GM12801 (cell line): ENCODE data around the gene SEMG2.

Experiments
- CTCF ChIP-seq: IDR thresholded peaks from one replicate; pipeline ENCODE4 v1.5.1; 2011; ENCODE audit warnings: control low read depth; ENCODE audit not compliant: insufficient read length; ENCODE audit errors: extremely low read depth

Gene SEMG2

GRCh38 chr20:45221076-45221475 is at the start of gene SEMG2:
TSS of gene SEMG2 (plus strand) at chr20:45221373. CDS start at chr20:45221390, 17 bp downstream.
- no peak for TF ChIP-seq CTCF

GRCh38 chr20:45173522-45173921 is 47.7 kb upstream of the SEMG2 start:
- no peak for TF ChIP-seq CTCF

- TF ChIP-seq CTCF, result no peak
Observed at GRCh38 chr20:45174434-45175364, 46.5 kb upstream of the SEMG2 start, which contains the start of gene PI3. TSS of gene PI3 (plus strand) at chr20:45174902. CDS start at chr20:45174923, 21 bp downstream.

- no peak for TF ChIP-seq CTCF
Observed at GRCh38 chr20:45176526-45177267, 44.5 kb upstream of the SEMG2 start.

GRCh38 chr20:45179166-45179565 is 42.0 kb upstream of the SEMG2 start:
- TF ChIP-seq CTCF, result no peak

- no peak for TF ChIP-seq CTCF
Observed at GRCh38 chr20:45181639-45182038, 39.5 kb upstream of the SEMG2 start.

GRCh38 chr20:45183084-45183483 is 38.1 kb upstream of the SEMG2 start:
- no peak for TF ChIP-seq CTCF
